Bronchial epithelial cell (primary cell): ENCODE measurements around the gene OTOG. TPM values are rescaled to one million over a fixed set of nuclear protein-coding genes. Genes with fewer than 3 reads are reported as not detected.

Source experiments
- DNase-seq: peaks from one replicate; pipeline ENCODE4 v3.0.0-alpha.2; 2010; ENCODE audit warnings: low read depth
- FAIRE-seq: peaks from 2 replicates; lab custom pipeline; 2011; peaks lifted over from hg19 to GRCh38; lab: Jason Lieb, UNC
- H3K27me3 ChIP-seq: 2 replicates; pipeline ENCODE4 v1.5.1; 2011; ENCODE audit warnings: low read length; ENCODE audit not compliant: control insufficient read depth, insufficient read depth
- H3K36me3 ChIP-seq: 2 replicates; pipeline ENCODE4 v1.5.1; 2011; ENCODE audit warnings: low read length; ENCODE audit not compliant: control insufficient read depth, insufficient read depth
- H3K4me3 ChIP-seq: 2 replicates; pipeline ENCODE4 v1.5.1; 2011; ENCODE audit warnings: mild to moderate bottlenecking, low read depth, low read length, control low read depth
- CTCF ChIP-seq: IDR thresholded peaks from 2 replicates; pipeline ENCODE4 v1.5.1; 2011; ENCODE audit warnings: mild to moderate bottlenecking, moderate library complexity, low read length, control low read depth, inconsistent platforms; ENCODE audit not compliant: insufficient read depth, severe bottlenecking
- total RNA-seq: library from RNA; depleted of rRNA; stranded (reverse); fragments of >200 nt; gene quantifications from 2 replicates; pipeline ENCODE4 v1.2.1, GENCODE V29; 2014

OTOG gene
- total RNA-seq, 1 donor from 2014 or later: not detected

DNA sequence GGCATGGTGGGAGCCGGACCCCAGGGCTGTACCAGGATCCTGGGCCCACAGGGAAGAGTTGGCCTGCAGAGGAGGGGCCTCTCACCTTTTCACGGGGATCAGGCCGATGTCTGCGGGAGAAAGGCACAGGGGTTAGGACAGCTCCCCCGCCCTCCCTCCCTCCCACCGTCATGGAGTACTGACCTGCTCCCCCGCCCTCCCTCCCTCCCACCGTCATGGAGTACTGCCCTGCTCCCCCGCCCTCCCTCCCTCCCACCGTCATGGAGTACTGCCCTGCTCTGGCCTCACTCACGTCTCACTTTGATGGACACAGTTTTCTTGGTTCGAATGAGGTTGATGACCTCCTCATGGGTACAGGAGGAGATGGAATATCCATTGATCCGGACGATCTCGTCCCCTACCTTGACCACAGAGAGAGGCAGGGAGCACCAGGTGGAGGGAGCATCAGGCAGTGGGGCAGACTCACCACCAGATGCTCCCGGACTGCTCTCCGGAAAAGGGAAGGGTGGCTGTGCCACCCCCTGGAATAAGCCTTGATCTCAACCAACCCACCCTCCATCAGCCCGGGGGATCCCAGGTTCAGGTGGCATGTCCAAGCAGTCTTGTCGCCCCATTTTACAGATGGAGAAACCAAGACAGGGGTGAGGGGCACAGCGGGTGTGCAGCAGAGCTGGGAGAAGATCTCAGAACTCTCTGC is 20.0 kb upstream of the OTOG start:
- TF ChIP-seq CTCF: no peak
- Histone ChIP-seq H3K27me3 (no peaks in the 10 kb centered on the region), H3K36me3 (no peaks in the 10 kb centered on the region), H3K4me3 (no peak overlapping the region)
- no peak for FAIRE-seq
- DNase-seq: no peak

- Histone ChIP-seq H3K4me3 (no peak overlapping the region), H3K36me3 (no peaks in the 10 kb centered on the region), H3K27me3 (no peaks in the 10 kb centered on the region)
- FAIRE-seq (no peak), DNase-seq (no peak)
- no peak for TF ChIP-seq CTCF
These were observed 19.4 kb upstream of the OTOG start for GRCh38 chr11:17527628-17527995.

DNA sequence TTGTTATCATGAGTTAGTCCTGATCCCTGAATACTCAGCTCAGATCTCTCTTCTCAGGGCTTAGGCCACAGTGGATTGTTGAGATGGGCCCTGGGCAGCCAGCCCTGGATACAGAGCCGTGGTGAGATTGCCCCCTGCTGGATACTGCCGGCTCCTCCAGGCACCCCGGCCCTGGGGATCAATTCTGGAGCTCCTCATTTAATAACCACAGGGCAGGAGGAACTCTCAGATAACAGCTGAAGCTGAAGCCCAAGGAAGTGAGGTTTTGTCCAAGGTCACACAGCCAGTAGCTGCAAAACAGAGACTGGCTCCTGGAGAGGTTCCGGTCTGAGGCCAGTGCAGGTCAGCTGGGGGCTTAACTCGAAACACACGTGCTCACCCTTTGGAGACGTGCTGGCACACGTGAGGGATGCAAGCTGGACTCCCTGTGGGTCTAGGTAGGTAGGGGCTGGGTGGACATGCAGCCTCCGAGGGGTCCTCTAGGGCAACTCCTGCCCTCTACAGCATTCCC is 18.8 kb upstream of the OTOG start:
- H3K4me3 ChIP-seq: no peak overlapping the region
- H3K36me3 ChIP-seq: no peaks in the 10 kb centered on the region
- peak; percentile 79 for TF ChIP-seq CTCF
- H3K27me3 ChIP-seq: no peaks in the 10 kb centered on the region
- DNase-seq: peak; percentile 23
- FAIRE-seq: peak; percentile 55

- Histone ChIP-seq H3K36me3 (no peaks in the 10 kb centered on the region), H3K4me3 (no peak overlapping the region), H3K27me3 (no peaks in the 10 kb centered on the region)
- TF ChIP-seq CTCF: no peak
- no peak for DNase-seq
- no peak for FAIRE-seq
These were observed 17.9 kb upstream of the OTOG start for GRCh38 chr11:17528906-17529843.

- no peaks in the 10 kb centered on the region for H3K36me3 ChIP-seq
- DNase-seq (no peak), FAIRE-seq (no peak)
- no peak overlapping the region for H3K4me3 ChIP-seq
- no peak for TF ChIP-seq CTCF
- no peaks in the 10 kb centered on the region for H3K27me3 ChIP-seq
These were observed 17.2 kb upstream of the OTOG start for GRCh38 chr11:17529844-17530185.
